Measurements from ENCODE around the gene CREB3L4. TPM values are rescaled to one million over a fixed set of nuclear protein-coding genes. Genes with fewer than 3 reads are reported as not detected.
"Not testable (repeated sequence)": the region's sequence is repeated elsewhere in the genome, so short reads cannot be mapped to it uniquely, and the experiment has no call there.

CREB3L4 gene
- total RNA-seq, 2 donors from 2014 or later: 109 to 386 TPM

DNA sequence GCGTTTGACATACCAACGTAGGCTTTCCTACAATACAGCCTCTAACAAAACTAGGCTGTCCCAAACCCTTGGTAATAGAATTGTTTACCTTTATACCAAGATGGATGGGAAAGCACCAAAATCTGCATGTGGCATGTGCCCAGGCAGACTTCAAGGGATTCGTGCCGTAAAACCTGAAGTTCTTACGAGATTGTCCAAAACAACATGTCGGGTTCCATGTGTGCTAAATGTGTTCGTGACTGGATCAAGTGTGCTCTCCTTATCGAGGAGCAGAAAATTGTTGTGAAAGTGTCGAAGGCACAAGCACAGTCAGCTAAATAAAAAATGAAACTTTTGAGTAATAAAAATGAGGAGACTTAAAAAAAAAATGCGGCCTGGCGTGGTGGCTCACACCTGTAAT is 27.9 kb downstream of the CREB3L4 start:
- intact Hi-C loops (cut with DNase I): loop anchor here (10.0 kb wide), 1 partner anchor 189 kb away; no protein-coding TSS in a partner anchor
- Histone ChIP-seq H3K4me1 (replicated peaks) (peaks cover 3% of the 10 kb centered on the region), H3K4me3 (no peak overlapping the region), H3K27ac (no peak overlapping the region), H3K9me3 (no peaks in the 10 kb centered on the region), H3K36me3 (peaks cover 0 to 2% of the 10 kb centered on the region in 2 donors), H3K27me3 (replicated peaks; ENCODE audit: insufficient read depth) (no peaks in the 10 kb centered on the region)
- DNase-seq (ENCODE audit: low spot score): no peak
- WGBS: 94% methylated on average over 11 of the region's 11 CpGs
- TF ChIP-seq POLR2A (IDR thresholded peaks at IDR 0.05): no peak
- TF ChIP-seq, protein P1, sequence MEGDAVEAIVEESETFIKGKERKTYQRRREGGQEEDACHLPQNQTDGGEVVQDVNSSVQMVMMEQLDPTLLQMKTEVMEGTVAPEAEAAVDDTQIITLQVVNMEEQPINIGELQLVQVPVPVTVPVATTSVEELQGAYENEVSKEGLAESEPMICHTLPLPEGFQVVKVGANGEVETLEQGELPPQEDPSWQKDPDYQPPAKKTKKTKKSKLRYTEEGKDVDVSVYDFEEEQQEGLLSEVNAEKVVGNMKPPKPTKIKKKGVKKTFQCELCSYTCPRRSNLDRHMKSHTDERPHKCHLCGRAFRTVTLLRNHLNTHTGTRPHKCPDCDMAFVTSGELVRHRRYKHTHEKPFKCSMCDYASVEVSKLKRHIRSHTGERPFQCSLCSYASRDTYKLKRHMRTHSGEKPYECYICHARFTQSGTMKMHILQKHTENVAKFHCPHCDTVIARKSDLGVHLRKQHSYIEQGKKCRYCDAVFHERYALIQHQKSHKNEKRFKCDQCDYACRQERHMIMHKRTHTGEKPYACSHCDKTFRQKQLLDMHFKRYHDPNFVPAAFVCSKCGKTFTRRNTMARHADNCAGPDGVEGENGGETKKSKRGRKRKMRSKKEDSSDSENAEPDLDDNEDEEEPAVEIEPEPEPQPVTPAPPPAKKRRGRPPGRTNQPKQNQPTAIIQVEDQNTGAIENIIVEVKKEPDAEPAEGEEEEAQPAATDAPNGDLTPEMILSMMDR (IDR thresholded peaks at IDR 0.05): no peak
- no peak for TF ChIP-seq POLR2AphosphoS5 (IDR thresholded peaks at IDR 0.05)

DNA sequence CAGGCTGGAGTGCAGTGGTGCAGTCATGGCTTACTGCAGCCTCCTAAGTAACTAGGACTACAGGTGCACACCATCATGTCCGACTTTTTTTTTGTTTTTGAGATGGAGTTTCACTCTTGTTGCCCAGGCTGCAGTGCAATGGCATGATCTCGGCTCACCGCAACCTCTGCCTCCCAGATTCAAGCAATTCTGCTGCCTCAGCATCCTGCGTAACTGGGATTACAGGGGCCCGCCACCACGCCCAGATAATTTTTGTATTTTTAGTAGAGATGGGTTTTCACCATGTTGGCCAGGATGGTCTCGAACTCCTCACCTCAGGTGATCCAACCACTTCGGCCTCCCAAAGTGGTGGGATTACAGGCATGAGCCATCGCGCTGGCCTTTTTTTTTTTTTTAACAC is 29.2 kb downstream of the CREB3L4 start:
- intact Hi-C loops (cut with DNase I): loop anchor here (10.0 kb wide), 1 partner anchor 188 kb away; no protein-coding TSS in a partner anchor
- not testable (repeated sequence) for H3K36me3 ChIP-seq; H3K9me3 ChIP-seq; H3K4me3 ChIP-seq; H3K27me3 ChIP-seq (replicated peaks; ENCODE audit: insufficient read depth); H3K4me1 ChIP-seq (replicated peaks); H3K27ac ChIP-seq; DNase-seq (ENCODE audit: low spot score)
- WGBS: 94% methylated on average over 10 of the region's 10 CpGs

- Histone ChIP-seq H3K27ac (no peak overlapping the region), H3K4me1 (replicated peaks) (no peaks in the 10 kb centered on the region), H3K4me3 (no peak overlapping the region), H3K36me3 (no peaks in the 10 kb centered on the region), H3K27me3 (replicated peaks; ENCODE audit: insufficient read depth) (no peaks in the 10 kb centered on the region), H3K9me3 (no peaks in the 10 kb centered on the region)
- WGBS: 76% methylated on average over 4 of the region's 4 CpGs
- intact Hi-C loops (cut with DNase I): no loop called here
- TF ChIP-seq POLR2AphosphoS5 (IDR thresholded peaks at IDR 0.05) (no peak), POLR2A (IDR thresholded peaks at IDR 0.05) (no peak)
- TF ChIP-seq, protein P1 (IDR thresholded peaks at IDR 0.05): no peak
- DNase-seq (ENCODE audit: low spot score): no peak
Observed at GRCh38 chr1:154000420-154000819, 32.7 kb downstream of the CREB3L4 start.

DNA sequence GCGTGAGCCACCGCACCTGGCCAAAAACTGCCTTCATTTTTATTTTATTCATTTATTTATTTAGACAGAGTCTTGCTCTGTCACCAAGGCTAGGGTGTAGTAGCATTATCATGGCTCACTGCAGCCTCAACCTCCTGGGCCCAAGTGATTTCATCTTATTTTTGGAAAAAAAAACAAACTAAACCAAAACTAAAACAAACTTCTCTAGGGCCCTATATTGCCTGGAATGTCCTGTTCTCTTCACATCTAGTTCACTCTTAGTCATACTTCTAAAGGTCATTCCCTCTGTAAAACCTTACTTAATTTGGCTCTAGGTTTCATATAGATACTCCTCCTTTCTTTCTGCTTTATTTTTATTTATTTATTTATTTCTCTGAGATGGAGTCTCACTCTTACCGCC is 38.4 kb downstream of the CREB3L4 start:
- H3K4me3 ChIP-seq: no peak overlapping the region
- DNase-seq (ENCODE audit: low spot score): no peak
- H3K9me3 ChIP-seq: no peaks in the 10 kb centered on the region
- intact Hi-C loops (cut with DNase I): no loop called here
- H3K4me1 ChIP-seq (replicated peaks): no peaks in the 10 kb centered on the region
- no peaks in the 10 kb centered on the region for H3K27me3 ChIP-seq (replicated peaks; ENCODE audit: insufficient read depth)
- TF ChIP-seq, protein P1 (IDR thresholded peaks at IDR 0.05): no peak
- TF ChIP-seq POLR2A (IDR thresholded peaks at IDR 0.05) (no peak), POLR2AphosphoS5 (IDR thresholded peaks at IDR 0.05) (no peak)
- no peak overlapping the region for H3K27ac ChIP-seq
- WGBS: 89% methylated on average over 3 of the region's 3 CpGs
- no peaks in the 10 kb centered on the region for H3K36me3 ChIP-seq

DNA sequence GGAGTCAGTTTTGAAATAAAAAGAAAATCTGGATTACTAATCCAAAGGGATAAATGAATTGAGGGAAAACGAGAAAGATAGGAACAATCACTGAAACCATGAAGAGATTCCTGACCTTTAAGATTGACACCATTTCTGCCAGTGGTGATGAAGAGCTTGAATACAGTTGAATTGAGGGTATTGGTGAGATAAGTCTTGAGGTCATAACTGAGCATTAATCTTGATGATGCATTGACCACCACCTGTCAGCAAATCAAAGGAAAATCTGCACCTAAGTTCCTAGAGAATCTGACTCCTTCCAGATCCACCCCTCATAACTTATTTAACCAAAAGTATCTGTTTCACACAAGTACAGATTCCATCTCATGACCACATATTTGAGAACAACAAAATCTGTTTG is 44.4 kb downstream of the CREB3L4 start:
- H3K36me3 ChIP-seq: no peaks in the 10 kb centered on the region
- no peak overlapping the region for H3K27ac ChIP-seq
- no peaks in the 10 kb centered on the region for H3K27me3 ChIP-seq (replicated peaks; ENCODE audit: insufficient read depth)
- intact Hi-C loops (cut with DNase I): no loop called here
- no peaks in the 10 kb centered on the region for H3K9me3 ChIP-seq
- 94% methylated on average over 1 of the region's 1 CpG for WGBS
- no peaks in the 10 kb centered on the region for H3K4me1 ChIP-seq (replicated peaks)
- no peak for DNase-seq (ENCODE audit: low spot score)
- TF ChIP-seq POLR2AphosphoS5 (IDR thresholded peaks at IDR 0.05) (no peak), POLR2A (IDR thresholded peaks at IDR 0.05) (no peak)
- TF ChIP-seq, protein P1 (IDR thresholded peaks at IDR 0.05): no peak
- no peak overlapping the region for H3K4me3 ChIP-seq

- H3K4me3 ChIP-seq: not testable (repeated sequence)
- 98% methylated on average over 14 of the region's 14 CpGs for WGBS
Observed at GRCh38 chr1:154012543-154012942, 44.8 kb downstream of the CREB3L4 start.

More at GRCh38 chr1:154012543-154012942, 44.8 kb downstream of the CREB3L4 start:
- H3K9me3 ChIP-seq; H3K4me1 ChIP-seq (replicated peaks); intact Hi-C loops (cut with DNase I); DNase-seq (ENCODE audit: low spot score); H3K36me3 ChIP-seq; H3K27me3 ChIP-seq (replicated peaks; ENCODE audit: insufficient read depth); H3K27ac ChIP-seq: not testable (repeated sequence)
